GM23248 (cell line): ENCODE results near the gene CAPN6. TPM values are rescaled to one million over a fixed set of nuclear protein-coding genes. Genes with fewer than 3 reads are reported as not detected.

Source experiments
- DNase-seq: peaks from one replicate; pipeline ENCODE4 v3.0.0-alpha.2; 2015
- H2AFZ ChIP-seq: fragments of 200-600 bp; sonication (generic); 2 replicates; pipeline ENCODE4 v1.6.1; 2016; ENCODE audit warnings: antibody characterized with exemption
- H3F3A ChIP-seq: fragments of 200-600 bp; sonication (generic); 2 replicates; pipeline ENCODE4 v1.6.1; 2016; ENCODE audit warnings: mild to moderate bottlenecking, antibody characterized with exemption, mixed run types; ENCODE audit not compliant: insufficient read depth
- H3K27ac ChIP-seq: fragments of 200-600 bp; sonication (generic); 2 replicates; pipeline ENCODE4 v1.5.1; 2016; ENCODE audit warnings: mild to moderate bottlenecking
- H3K27me3 ChIP-seq: fragments of 200-600 bp; sonication (generic); replicated peaks from 2 replicates; pipeline ENCODE4 v1.6.1; 2016; ENCODE audit warnings: mild to moderate bottlenecking; ENCODE audit not compliant: insufficient read depth
- H3K36me3 ChIP-seq: fragments of 200-600 bp; sonication (generic); 2 replicates; pipeline ENCODE4 v1.6.1; 2016; ENCODE audit warnings: low read depth, mild to moderate bottlenecking
- H3K4me1 ChIP-seq: fragments of 200-600 bp; sonication (generic); 2 replicates; pipeline ENCODE4 v1.6.1; 2016; ENCODE audit warnings: mild to moderate bottlenecking; ENCODE audit not compliant: insufficient read depth
- H3K4me2 ChIP-seq: fragments of 200-600 bp; sonication (generic); one replicate; pipeline ENCODE4 v1.6.1; 2016; ENCODE audit warnings: mild to moderate bottlenecking; ENCODE audit not compliant: unreplicated experiment
- H3K4me3 ChIP-seq: fragments of 200-600 bp; sonication (generic); 2 replicates; pipeline ENCODE4 v1.5.1; 2016; ENCODE audit warnings: mild to moderate bottlenecking
- H3K79me2 ChIP-seq: fragments of 200-600 bp; sonication (generic); 2 replicates; pipeline ENCODE4 v1.6.1; 2016; ENCODE audit warnings: mild to moderate bottlenecking; ENCODE audit not compliant: insufficient read depth
- H3K9ac ChIP-seq: fragments of 200-600 bp; sonication (generic); 2 replicates; pipeline ENCODE4 v1.6.1; 2016; ENCODE audit warnings: mild to moderate bottlenecking
- H3K9me2 ChIP-seq: fragments of 200-600 bp; sonication (generic); 2 replicates; pipeline ENCODE4 v1.6.1; 2016; ENCODE audit warnings: mixed run types, mild to moderate bottlenecking, moderate library complexity; ENCODE audit not compliant: insufficient read depth
- H3K9me3 ChIP-seq: fragments of 200-600 bp; sonication (generic); one replicate; pipeline ENCODE4 v1.6.1; 2017; ENCODE audit warnings: low read depth
- H4K20me1 ChIP-seq: fragments of 200-600 bp; sonication (generic); 2 replicates; pipeline ENCODE4 v1.6.0; 2016; ENCODE audit not compliant: insufficient read depth
- EZH2 ChIP-seq: fragments of 200-600 bp; sonication (generic); IDR thresholded peaks from 2 replicates; pipeline ENCODE4 v1.6.1; 2018; ENCODE audit warnings: antibody characterized with exemption, mild to moderate bottlenecking; ENCODE audit not compliant: insufficient read depth, poor library complexity, severe bottlenecking
- EZH2phosphoT487 ChIP-seq: fragments of 200-600 bp; sonication (generic); IDR thresholded peaks from 2 replicates; pipeline ENCODE4 v1.6.1; 2018; ENCODE audit warnings: antibody characterized with exemption, moderate library complexity, mild to moderate bottlenecking, low read depth; ENCODE audit not compliant: insufficient read depth
- WGBS, 2 experiments: methylation state at CpG; one replicate each; pipeline ENCODE4 v1.1.6; 2015 to 2017; ENCODE audit warnings: low lambda C conversion rate in 2 of 2, low coverage in 1 of 2; ENCODE audit errors: missing lambda C conversion rate in 2 of 2; 5-methylcytosine and 5-hydroxymethylcytosine counted together
- in situ Hi-C: fragments of 300-500 bp; cut with MboI; formaldehyde crosslinking; loops from 2 replicates; pipeline ENCODE4 v1.15.0; 2020
- polyA plus RNA-seq: library from polyadenylated mRNA; unstranded; fragments of >200 nt; fragmentation: Nextera tagmentation; extraction: Ambion mirVana; gene quantifications from 2 replicates; pipeline ENCODE4 v1.2.1, GENCODE V29; 2016
- total RNA-seq: library from RNA; depleted of rRNA; stranded (reverse); fragments of >200 nt; shearing (Covaris generic); gene quantifications from 2 replicates; pipeline ENCODE4 v1.2.3, GENCODE V29; 2014; rRNA removed

Gene CAPN6
- total and polyA plus RNA-seq, 2 experiments from 2014 or later = not detected

DNA sequence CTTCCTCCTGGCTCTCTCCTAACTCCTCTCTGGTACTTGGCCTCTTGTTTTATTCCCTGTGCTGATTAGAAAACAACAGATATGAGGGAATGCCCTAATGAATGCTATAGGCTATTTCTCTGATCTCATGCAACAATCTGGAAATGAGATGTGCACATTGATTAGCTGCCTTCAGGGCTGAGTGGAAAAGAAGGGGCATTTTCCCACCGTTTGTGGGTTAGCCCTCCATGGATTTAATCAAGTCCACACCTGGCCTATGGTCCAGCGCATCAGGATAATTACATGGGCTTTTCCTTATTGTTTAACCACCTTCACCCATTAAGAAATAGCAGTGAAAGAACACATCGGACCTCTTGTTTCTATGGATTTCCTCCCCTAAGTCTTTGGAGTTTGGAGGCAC, 70.0 kb downstream of the CAPN6 start:
- Histone ChIP-seq H3K4me2 (no peak overlapping the region), H3K9ac (no peak overlapping the region), H3K4me3 (no peak overlapping the region), H3K27me3 (no peaks in the 10 kb centered on the region), H3K9me3 (no peaks in the 10 kb centered on the region), H3K27ac (no peak overlapping the region), H3K36me3 (no peaks in the 10 kb centered on the region), H4K20me1 (no peaks in the 10 kb centered on the region), H2AFZ (no peak overlapping the region), H3K9me2 (no peaks in the 10 kb centered on the region), H3K79me2 (no peaks in the 10 kb centered on the region), H3F3A (no peaks in the 10 kb centered on the region), H3K4me1 (no peaks in the 10 kb centered on the region)
- TF ChIP-seq EZH2 = no peak
- no peak for TF ChIP-seq EZH2phosphoT487
- in situ Hi-C loops = no loop called here
- 41 to 48% methylated on average over 3 of the region's 3 CpGs for WGBS, 2 experiments
- DNase-seq = no peak

- Histone ChIP-seq H3K79me2 (no peaks in the 10 kb centered on the region), H2AFZ (no peak overlapping the region), H3K4me1 (no peaks in the 10 kb centered on the region), H3K9me2 (no peaks in the 10 kb centered on the region), H3F3A (no peaks in the 10 kb centered on the region), H3K4me3 (no peak overlapping the region), H3K9me3 (no peaks in the 10 kb centered on the region), H4K20me1 (no peaks in the 10 kb centered on the region), H3K9ac (no peak overlapping the region), H3K4me2 (no peak overlapping the region), H3K27ac (no peak overlapping the region), H3K36me3 (no peaks in the 10 kb centered on the region), H3K27me3 (no peaks in the 10 kb centered on the region)
- 20 to 27% methylated on average over 2 of the region's 2 CpGs for WGBS, 2 experiments
- in situ Hi-C loops = no loop called here
- TF ChIP-seq EZH2phosphoT487 (no peak), EZH2 (no peak)
- DNase-seq = no peak
These were observed 70.8 kb downstream of the CAPN6 start for GRCh38 chrX:111199505-111199904.

Other genes with a start within 250 kb of the CAPN6 start
- not detected in 2 replicates for gene PAK3, start 174.3 kb downstream of the CAPN6 start, total RNA-seq
- gene PAK3, start 174.3 kb downstream of the CAPN6 start, polyA plus RNA-seq = 0.14 TPM in 1 of 2 replicates, not detected in the other
- gene DCX, start 141.7 kb upstream of the CAPN6 start, total RNA-seq = not detected in 2 replicates
- gene DCX, start 141.7 kb upstream of the CAPN6 start, polyA plus RNA-seq = not detected in 2 replicates
- gene SERTM2, start 241.2 kb upstream of the CAPN6 start, total RNA-seq = not detected in 2 replicates
- not detected in 2 replicates for gene SERTM2, start 241.2 kb upstream of the CAPN6 start, polyA plus RNA-seq